Measurements from ENCODE around the gene ELOVL4. TPM values are rescaled to one million over a fixed set of nuclear protein-coding genes. Genes with fewer than 3 reads are reported as not detected.

ELOVL4 gene
- total RNA-seq, 1 donor from 2014 or later = 45.1 TPM

GRCh38 chr6:79911992-79912391 lies 35.4 kb downstream of the ELOVL4 start:
- no peak for DNase-seq

GRCh38 chr6:79909517-79909916 lies 37.8 kb downstream of the ELOVL4 start:
- DNase-seq = no peak

- no peak for DNase-seq
These were observed 45.3 kb downstream of the ELOVL4 start for GRCh38 chr6:79902046-79902445.

GRCh38 chr6:79898076-79898475 lies 49.3 kb downstream of the ELOVL4 start:
- no peak for DNase-seq

- no peak for DNase-seq
These were observed 51.3 kb downstream of the ELOVL4 start for GRCh38 chr6:79896075-79896449.

- no peak for DNase-seq
These were observed 51.8 kb downstream of the ELOVL4 start for GRCh38 chr6:79895382-79896074.

- DNase-seq = no peak
These were observed 52.4 kb downstream of the ELOVL4 start for GRCh38 chr6:79894939-79895338.

GRCh38 chr6:79888587-79888986 lies 58.8 kb downstream of the ELOVL4 start:
- no peak for DNase-seq

- no peak for DNase-seq
These were observed 69.1 kb downstream of the ELOVL4 start for GRCh38 chr6:79878142-79878748.

- no peak for DNase-seq
These were observed 72.7 kb downstream of the ELOVL4 start for GRCh38 chr6:79874531-79875134.

- DNase-seq = no peak
These were observed 74.4 kb downstream of the ELOVL4 start for GRCh38 chr6:79872986-79873385.

- DNase-seq = no peak
These were observed 75.0 kb downstream of the ELOVL4 start for GRCh38 chr6:79872303-79872702.

- DNase-seq = peak; percentile 63
These were observed 77.7 kb downstream of the ELOVL4 start for GRCh38 chr6:79869600-79870084.

- no peak for DNase-seq
These were observed 78.2 kb downstream of the ELOVL4 start for GRCh38 chr6:79869184-79869583.

- no peak for DNase-seq
These were observed 79.1 kb downstream of the ELOVL4 start for GRCh38 chr6:79868098-79868722.

Other genes with a start within 250 kb of the ELOVL4 start
- gene TTK, start 57.1 kb upstream of the ELOVL4 start, total RNA-seq = 4.2 TPM
- 19.8 TPM for gene BCKDHB, start 159.1 kb upstream of the ELOVL4 start, total RNA-seq